IPS-15b (cell line): ENCODE data around the gene CA5A.
"Not testable (repeated sequence)": the region's sequence is repeated elsewhere in the genome, so short reads cannot be mapped to it uniquely, and the experiment has no call there.

Source experiments
- H3K27me3 ChIP-seq: one replicate; pipeline ENCODE4 v1.6.1; 2013; ENCODE audit warnings: low read length; ENCODE audit not compliant: control insufficient read depth, insufficient read depth
- H3K36me3 ChIP-seq: one replicate; pipeline ENCODE4 v1.6.1; 2013; ENCODE audit warnings: low read length; ENCODE audit not compliant: control insufficient read depth, insufficient read depth
- H3K4me1 ChIP-seq: one replicate; pipeline ENCODE4 v1.6.1; 2013; ENCODE audit warnings: mild to moderate bottlenecking, low read length; ENCODE audit not compliant: control insufficient read depth, insufficient read depth
- H3K4me3 ChIP-seq: one replicate; pipeline ENCODE4 v1.5.1; 2013; ENCODE audit warnings: low read depth, low read length
- H3K9ac ChIP-seq: one replicate; pipeline ENCODE4 v1.6.1; 2013; ENCODE audit warnings: low read depth, mild to moderate bottlenecking, low read length
- H3K9me3 ChIP-seq: one replicate; pipeline ENCODE4 v1.6.1; 2013; ENCODE audit warnings: mild to moderate bottlenecking, low read length; ENCODE audit not compliant: control insufficient read depth, insufficient read depth

Gene CA5A

DNA sequence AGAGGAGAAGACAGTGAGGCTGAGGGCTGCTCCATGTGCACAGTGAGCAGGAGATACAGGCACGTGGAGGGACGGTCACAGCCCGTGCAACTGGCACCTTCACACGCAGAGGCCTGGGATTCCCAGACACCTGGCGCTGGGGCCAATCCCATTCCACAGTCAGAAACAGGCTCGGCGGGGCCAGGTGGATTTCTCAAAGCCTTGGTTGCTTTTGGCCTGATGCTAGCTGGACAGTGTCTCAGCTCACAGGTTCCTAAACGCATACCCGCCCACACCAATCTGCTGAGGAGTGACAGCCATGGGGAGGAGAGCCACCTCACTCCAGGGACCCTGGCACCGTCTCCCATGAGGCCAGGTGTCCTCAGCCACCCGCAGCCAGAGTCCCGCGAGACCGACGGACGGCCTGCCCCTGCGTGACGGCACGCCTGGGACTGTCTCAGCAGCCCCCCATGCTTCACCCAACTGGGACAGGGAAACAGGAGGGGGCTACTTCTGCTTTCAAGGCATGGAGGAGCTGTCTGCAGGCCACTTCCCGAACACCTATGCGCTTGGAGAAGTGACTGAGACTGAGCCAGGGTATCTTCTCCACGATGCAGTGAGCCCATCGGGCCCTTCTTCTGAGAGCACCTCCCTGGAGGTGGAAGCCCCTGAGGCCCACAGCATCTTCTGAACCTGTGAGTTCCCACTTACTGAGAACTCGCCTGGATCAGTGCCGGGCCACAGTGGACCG lies 73.6 kb downstream of the CA5A start:
- H3K27me3 ChIP-seq: peaks cover 31% of the 10 kb centered on the region
- H3K4me3 ChIP-seq, H3K36me3 ChIP-seq, H3K9ac ChIP-seq, H3K4me1 ChIP-seq, H3K9me3 ChIP-seq: not testable (repeated sequence)

DNA sequence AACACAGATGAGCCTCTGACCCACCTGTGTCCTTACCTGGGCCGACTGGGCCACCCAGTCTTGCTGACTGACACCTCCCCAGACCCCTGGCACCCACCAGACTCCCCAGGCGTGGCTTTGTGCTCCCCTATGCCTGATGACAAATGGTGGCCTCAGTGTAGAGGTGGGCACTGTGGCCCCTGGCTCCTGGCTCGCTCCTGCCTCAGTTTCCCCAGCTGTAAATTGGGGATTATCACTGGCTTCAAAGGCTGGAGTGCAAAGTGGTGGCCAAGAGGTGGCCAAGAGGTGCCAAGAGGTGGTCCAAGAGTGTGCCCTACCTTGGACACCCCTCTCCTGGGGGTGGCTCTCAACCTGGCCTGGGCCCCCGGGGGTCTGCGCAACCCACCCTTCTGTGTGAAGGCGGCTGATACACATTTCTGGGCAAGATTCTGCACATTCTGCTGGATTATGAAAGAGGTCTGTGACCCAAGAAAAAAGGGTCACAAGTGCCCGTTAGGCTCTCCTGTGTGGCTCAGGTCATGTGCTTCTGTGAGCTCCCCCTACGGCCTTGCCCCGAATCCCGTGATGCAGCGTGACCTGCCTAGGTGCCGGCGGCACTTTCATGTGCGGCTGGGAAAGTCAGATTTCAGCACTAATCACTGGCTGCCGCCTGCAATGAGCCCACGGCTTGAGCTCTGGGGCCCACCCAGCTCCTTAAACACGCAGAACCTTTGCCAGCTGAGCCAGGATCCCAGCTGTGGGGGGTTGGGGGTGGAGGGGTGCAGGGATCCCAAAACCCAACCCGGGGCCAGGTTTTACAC lies 74.8 kb downstream of the CA5A start:
- not testable (repeated sequence) for H3K9me3 ChIP-seq, H3K9ac ChIP-seq, H3K36me3 ChIP-seq, H3K4me1 ChIP-seq, H3K4me3 ChIP-seq
- peaks cover 23% of the 10 kb centered on the region for H3K27me3 ChIP-seq

DNA sequence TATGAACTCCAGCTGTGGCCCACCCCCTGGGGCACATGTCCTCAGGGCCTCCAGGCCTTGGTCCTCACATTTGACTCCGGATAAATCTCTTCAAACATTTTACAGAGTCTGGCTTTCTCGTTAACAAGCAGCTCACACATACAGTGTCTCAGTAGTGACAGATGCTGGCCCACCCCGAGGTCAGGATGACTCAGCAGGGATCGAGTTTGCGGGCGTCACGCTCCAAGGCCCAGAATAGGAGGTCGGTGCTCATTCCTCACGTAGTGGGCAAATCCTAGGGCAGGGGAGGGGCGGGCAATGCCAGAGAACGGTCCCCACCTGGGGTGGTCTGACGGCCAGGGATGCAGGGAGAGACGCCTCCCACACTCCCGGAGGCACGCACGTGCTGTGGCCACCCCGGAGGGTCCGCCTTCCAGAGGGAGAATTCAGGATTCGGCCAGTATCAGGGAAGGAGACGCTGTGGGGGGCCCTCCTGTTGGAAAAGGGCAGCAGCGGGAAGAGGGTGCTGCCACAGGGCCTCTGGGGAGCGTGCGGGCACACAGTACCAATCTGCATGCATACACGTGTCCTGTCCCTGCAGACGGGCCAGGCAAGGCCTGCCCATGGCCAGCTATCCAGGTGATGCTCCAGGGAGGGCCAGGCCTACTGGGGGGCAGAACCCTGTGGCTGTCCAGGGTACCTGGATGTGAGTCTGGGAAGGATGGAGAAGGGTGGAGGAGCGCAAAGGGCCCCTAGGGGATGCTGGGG lies 75.6 kb downstream of the CA5A start:
- Histone ChIP-seq H3K36me3 (peaks cover 5% of the 10 kb centered on the region), H3K27me3 (peaks cover 17% of the 10 kb centered on the region), H3K4me1 (no peaks in the 10 kb centered on the region), H3K9ac (no peak overlapping the region), H3K4me3 (no peak overlapping the region), H3K9me3 (no peaks in the 10 kb centered on the region)

DNA sequence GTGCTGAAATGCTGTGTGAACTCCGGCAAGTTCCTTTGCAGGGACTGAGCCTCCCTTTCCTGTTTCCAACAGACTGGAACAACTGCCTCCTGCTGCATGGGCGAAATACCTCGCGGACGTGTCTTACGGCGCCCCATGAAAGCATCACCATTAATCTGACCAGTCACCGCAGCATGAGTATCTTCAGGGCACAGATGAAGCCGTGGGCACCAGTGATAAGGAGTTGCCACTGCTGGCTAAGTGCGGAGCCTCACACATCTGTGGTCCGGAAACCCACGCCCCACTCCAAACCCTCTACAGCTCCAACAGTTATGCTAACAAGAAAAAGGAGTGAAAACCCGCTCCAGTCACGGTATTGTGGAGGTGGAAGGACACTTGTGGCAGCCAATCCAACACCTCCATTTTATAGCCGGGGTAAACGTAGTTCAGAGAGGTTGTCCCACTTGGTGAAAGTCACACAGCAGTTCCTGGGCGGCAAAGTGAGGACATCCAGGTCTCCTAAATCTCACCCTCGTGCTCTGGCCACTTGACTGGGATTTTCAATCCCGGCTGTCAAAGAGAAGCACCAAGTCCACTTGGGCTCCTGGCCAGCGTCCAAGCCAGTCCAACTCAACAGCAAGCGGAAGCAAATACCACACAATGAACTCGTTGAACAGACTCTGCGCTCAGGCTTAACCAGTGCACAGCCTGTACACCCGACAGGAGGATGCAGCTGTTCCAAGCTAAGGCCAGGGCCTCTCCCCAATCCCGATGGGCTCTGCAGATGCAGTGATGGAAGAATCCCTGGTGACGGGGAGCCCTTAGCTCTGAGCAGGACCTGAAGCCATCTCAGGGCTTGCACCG lies 78.0 kb downstream of the CA5A start:
- H3K4me1 ChIP-seq, H3K27me3 ChIP-seq, H3K36me3 ChIP-seq, H3K9me3 ChIP-seq, H3K4me3 ChIP-seq, H3K9ac ChIP-seq: not testable (repeated sequence)

DNA sequence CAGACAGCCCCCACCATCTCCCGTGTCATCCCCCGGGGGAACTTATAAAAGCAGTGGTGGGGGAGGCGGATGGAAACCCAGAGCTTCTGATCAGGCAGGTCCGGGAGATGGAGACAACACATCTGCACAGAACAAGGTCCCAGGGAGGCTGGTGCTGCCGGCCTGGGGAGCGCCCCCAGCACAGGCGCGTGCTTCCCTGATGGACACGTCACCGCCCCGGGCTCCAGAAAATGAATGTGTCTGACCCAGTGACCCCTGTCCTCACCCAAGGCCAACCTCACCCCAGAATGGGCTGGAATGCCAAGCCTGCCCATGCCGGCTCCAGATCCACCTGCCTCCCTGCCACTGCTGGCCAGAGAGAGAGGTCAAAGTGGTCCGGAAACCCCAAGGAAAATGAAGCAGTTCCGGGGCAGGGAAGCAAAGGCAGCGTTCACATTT lies 79.5 kb downstream of the CA5A start:
- peaks cover 6% of the 10 kb centered on the region for H3K4me1 ChIP-seq
- no peak overlapping the region for H3K4me3 ChIP-seq

DNA sequence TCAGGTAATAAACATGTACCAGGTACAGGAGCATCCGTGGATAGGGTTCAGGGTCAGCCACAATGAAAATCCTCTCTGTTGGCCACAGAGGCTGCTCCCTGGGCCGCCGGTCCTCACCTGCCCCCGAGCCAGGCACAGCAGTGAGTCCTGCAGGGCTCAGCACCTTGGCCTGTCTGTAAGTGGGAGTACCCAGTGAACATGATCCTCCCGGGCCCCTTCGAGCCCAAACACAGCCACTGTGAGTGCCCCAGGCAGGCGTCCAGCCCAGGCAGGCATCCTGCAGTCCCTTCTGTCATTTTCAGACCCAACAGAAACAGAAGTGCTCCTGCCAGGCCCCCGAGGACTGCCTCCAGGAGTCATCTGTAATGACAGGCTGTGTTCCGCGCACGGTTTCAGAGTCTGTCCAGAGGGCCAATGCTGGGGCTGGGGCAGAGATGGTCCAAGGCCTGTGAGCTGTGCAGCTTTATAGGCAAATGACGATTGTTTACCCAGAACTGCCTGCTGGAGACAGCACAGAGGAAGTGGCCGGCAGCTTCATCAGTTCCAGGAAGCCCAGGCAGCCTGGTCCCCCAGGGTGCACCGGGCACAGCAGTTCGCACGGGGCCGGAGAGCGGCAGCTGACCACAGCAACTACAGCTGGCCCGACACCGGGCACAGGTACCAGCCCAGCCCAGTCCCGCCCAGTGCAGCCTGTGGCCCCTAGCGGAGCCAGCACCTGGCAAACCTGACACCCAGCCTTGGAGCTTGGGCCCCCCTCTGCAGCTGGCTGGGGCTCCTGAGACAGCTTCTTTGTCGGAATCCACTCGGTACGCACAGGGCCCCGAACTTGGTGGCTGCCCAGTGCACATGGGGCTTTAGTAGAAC lies 80.2 kb downstream of the CA5A start:
- Histone ChIP-seq H3K4me3 (no peak overlapping the region), H3K4me1 (peaks cover 6% of the 10 kb centered on the region), H3K36me3 (peaks cover 10% of the 10 kb centered on the region), H3K9ac (no peak overlapping the region), H3K27me3 (no peaks in the 10 kb centered on the region), H3K9me3 (no peaks in the 10 kb centered on the region)

More for the DNA sequence above, 79.5 kb downstream of the CA5A start:
- Histone ChIP-seq H3K36me3 (peaks cover 7% of the 10 kb centered on the region), H3K9ac (no peak overlapping the region), H3K9me3 (no peaks in the 10 kb centered on the region), H3K27me3 (no peaks in the 10 kb centered on the region)

DNA sequence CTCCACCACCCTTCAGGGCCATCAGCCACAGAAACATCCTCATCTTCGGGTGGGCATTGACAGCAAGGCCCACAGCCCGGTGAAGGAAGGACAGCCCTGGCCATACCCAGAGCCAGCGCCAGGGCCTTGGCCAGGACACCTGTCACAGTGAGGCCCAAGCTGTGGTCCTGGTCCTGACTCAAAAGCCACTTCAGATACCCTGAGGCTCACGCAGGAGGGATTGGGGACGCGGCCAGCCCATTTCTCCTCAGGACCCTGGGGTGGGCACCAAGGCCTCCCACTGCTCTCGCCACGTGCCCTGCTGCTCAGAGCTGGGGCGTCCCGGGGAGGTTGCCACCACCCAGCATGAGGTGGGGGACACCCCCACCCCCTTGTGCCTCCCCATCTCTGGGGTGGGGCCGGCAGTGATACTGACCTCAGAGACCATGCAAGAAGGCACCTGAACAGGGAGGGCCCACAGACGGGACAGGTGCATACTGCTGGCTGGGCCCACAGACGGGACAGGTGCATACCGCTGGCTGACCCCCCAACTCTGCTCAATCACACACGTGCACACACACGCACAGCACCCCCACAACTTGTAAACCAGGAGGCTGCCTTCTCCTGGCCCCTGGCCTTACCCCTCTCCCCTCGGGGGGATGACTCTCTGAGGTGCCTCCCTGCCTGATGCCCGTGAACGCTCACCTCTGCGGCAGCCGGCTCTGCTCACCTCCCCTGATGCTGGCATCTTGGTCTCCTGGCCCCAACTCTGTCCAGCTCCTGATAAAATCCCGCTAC lies 81.2 kb downstream of the CA5A start:
- Histone ChIP-seq H3K36me3 (peaks cover 17% of the 10 kb centered on the region), H3K4me3 (no peak overlapping the region), H3K4me1 (peaks cover 6% of the 10 kb centered on the region), H3K27me3 (no peaks in the 10 kb centered on the region), H3K9ac (no peak overlapping the region), H3K9me3 (no peaks in the 10 kb centered on the region)

DNA sequence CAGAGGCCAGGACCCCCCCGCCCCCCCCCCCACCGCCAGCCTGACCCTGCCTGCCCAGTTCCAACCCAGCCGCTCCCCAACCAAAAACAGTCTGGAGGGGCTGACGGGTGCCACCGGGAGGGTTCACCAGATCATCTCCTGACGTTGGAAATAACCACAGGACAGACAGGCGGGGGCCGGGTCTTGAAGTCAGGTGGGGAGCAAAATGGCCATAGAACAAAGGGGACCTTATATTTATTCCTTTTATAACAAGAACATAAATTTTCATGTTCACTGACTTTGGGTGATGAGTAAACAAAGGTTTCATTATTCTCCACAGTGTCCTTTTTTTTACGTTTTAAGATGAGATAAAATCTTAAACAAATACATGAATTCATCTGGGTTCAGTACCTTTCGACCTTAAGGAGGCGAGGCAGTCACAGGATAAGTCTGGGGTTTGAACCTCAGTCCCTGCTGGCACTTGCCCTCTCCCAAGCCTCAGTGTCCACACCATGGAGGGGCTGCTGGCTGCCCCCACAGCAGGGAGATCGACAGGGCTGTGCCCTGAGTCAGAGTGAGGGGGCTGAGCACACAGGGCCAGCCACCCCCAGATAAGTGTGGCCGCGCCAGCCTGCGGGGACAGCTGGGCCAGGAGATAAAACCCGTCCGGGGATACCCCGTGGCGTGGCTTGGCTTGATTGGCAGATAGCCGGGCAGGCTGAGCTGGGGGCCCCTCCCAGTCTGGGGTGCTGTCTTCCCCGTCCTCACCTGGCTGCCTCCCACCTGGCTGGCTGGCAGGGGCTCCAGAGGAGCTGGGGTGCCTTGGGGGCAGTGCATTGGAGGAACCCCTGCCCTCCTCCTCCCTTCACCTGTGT lies 82.0 kb downstream of the CA5A start:
- Histone ChIP-seq H3K9me3 (no peaks in the 10 kb centered on the region), H3K4me1 (peaks cover 6% of the 10 kb centered on the region), H3K36me3 (peaks cover 18% of the 10 kb centered on the region), H3K27me3 (no peaks in the 10 kb centered on the region), H3K4me3 (no peak overlapping the region), H3K9ac (no peak overlapping the region)

DNA sequence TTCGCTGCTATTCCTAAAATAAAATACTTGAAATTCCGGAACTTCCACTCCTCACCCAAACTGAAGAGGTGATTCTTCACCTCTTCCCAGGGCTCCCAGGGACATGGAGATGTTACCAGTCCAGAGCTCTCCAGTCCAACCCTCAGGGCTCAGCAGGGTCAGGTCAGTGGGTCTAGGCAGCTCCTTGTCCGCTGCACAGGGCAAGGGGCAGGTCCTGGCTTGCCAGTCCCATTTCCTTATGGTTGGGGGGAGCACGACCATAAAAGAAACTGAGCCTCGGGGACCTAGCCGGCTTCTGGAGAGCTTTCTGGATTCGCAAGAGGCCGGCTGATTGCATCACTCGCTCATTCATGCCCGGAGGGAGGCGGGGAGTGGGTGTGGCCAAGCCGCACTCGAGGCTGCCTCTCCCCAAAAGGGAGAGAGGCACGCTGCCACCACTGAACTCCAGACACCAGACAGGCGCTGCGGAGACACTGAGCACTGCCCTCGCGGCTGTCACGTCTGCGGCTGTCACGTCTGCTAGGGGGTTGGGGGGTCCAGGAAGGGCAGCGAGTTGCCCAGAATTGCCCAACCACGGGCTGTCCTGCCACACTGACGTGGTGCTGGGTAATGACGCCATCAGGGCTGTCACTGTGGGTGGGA lies 82.8 kb downstream of the CA5A start:
- Histone ChIP-seq H3K4me3 (no peak overlapping the region), H3K36me3 (peaks cover 24% of the 10 kb centered on the region), H3K9ac (peak overlapping the region; percentile 54), H3K27me3 (no peaks in the 10 kb centered on the region), H3K4me1 (peaks cover 6% of the 10 kb centered on the region), H3K9me3 (no peaks in the 10 kb centered on the region)
